ENCODE results near the gene BICRAL. TPM values are rescaled to one million over a fixed set of nuclear protein-coding genes. Genes with fewer than 3 reads are reported as not detected.
"Not testable (repeated sequence)": the region's sequence is repeated elsewhere in the genome, so short reads cannot be mapped to it uniquely, and the experiment has no call there.

BICRAL gene
- total and polyA plus RNA-seq, 2 donors = 12.3 to 16.2 TPM

- Histone ChIP-seq H3K36me3 (ENCODE audit: insufficient read depth) (no peaks in the 10 kb centered on the region), H3K27ac (ENCODE audit: low read depth) (no peak overlapping the region), H3K4me3 (ENCODE audit: low read depth, low read length) (no peak overlapping the region), H3K4me1 (ENCODE audit: insufficient read depth) (no peaks in the 10 kb centered on the region)
- DNase-seq (ENCODE audit: extremely low spot score) = no peak
- WGBS = 31% methylated on average over 5 of the region's 5 CpGs
These were observed 8.8 kb downstream of the BICRAL start for GRCh38 chr6:42790549-42791181.

- Histone ChIP-seq H3K4me1 (ENCODE audit: insufficient read depth) (no peaks in the 10 kb centered on the region), H3K27ac (ENCODE audit: low read depth) (no peak overlapping the region), H3K4me3 (ENCODE audit: low read depth, low read length) (no peak overlapping the region), H3K36me3 (ENCODE audit: insufficient read depth) (no peaks in the 10 kb centered on the region)
- no peak for DNase-seq (ENCODE audit: extremely low spot score)
- 88% methylated on average over 3 of the region's 3 CpGs for WGBS
These were observed 10.0 kb downstream of the BICRAL start for GRCh38 chr6:42791706-42792320.

- Histone ChIP-seq H3K27ac (ENCODE audit: low read depth) (no peak overlapping the region), H3K4me1 (ENCODE audit: insufficient read depth) (no peaks in the 10 kb centered on the region), H3K36me3 (ENCODE audit: insufficient read depth) (no peaks in the 10 kb centered on the region), H3K4me3 (ENCODE audit: low read depth, low read length) (no peak overlapping the region)
- DNase-seq (ENCODE audit: extremely low spot score) = no peak
- 96% methylated on average over 1 of the region's 1 CpG for WGBS
These were observed 13.8 kb downstream of the BICRAL start for GRCh38 chr6:42795651-42796050.

- 90% methylated on average over 4 of the region's 4 CpGs for WGBS
- DNase-seq (ENCODE audit: extremely low spot score) = no peak
- Histone ChIP-seq H3K27ac (ENCODE audit: low read depth) (no peak overlapping the region), H3K4me3 (ENCODE audit: low read depth, low read length) (no peak overlapping the region), H3K36me3 (ENCODE audit: insufficient read depth) (no peaks in the 10 kb centered on the region), H3K4me1 (ENCODE audit: insufficient read depth) (no peaks in the 10 kb centered on the region)
These were observed 14.3 kb downstream of the BICRAL start for GRCh38 chr6:42796171-42796570.

GRCh38 chr6:42797696-42798095 is 15.8 kb downstream of the BICRAL start:
- not testable (repeated sequence) for H3K4me1 ChIP-seq (ENCODE audit: insufficient read depth); H3K4me3 ChIP-seq (ENCODE audit: low read depth, low read length); H3K27ac ChIP-seq (ENCODE audit: low read depth); H3K36me3 ChIP-seq (ENCODE audit: insufficient read depth); DNase-seq (ENCODE audit: extremely low spot score)
- WGBS = 95% methylated on average over 3 of the region's 3 CpGs

- Histone ChIP-seq H3K4me1 (ENCODE audit: insufficient read depth) (peaks cover 1% of the 10 kb centered on the region), H3K4me3 (ENCODE audit: low read depth, low read length) (no peak overlapping the region), H3K27ac (ENCODE audit: low read depth) (no peak overlapping the region), H3K36me3 (ENCODE audit: insufficient read depth) (no peaks in the 10 kb centered on the region)
- no peak for DNase-seq (ENCODE audit: extremely low spot score)
- WGBS = 93% methylated on average over 7 of the region's 7 CpGs
These were observed 23.5 kb downstream of the BICRAL start for GRCh38 chr6:42805297-42805861.

GRCh38 chr6:42806359-42806758 is 24.5 kb downstream of the BICRAL start:
- not testable (repeated sequence) for H3K4me3 ChIP-seq (ENCODE audit: low read depth, low read length); H3K36me3 ChIP-seq (ENCODE audit: insufficient read depth); H3K4me1 ChIP-seq (ENCODE audit: insufficient read depth); DNase-seq (ENCODE audit: extremely low spot score); H3K27ac ChIP-seq (ENCODE audit: low read depth)
- WGBS = 98% methylated on average over 7 of the region's 7 CpGs

- peak overlapping the region; percentile 18 for H3K27ac ChIP-seq (ENCODE audit: low read depth)
- no peaks in the 10 kb centered on the region for H3K36me3 ChIP-seq (ENCODE audit: insufficient read depth)
- H3K4me3 ChIP-seq (ENCODE audit: low read depth, low read length) = no peak overlapping the region
- 74% methylated on average over 11 of the region's 11 CpGs for WGBS
- H3K4me1 ChIP-seq (ENCODE audit: insufficient read depth) = peaks cover 1% of the 10 kb centered on the region
- no peak for DNase-seq (ENCODE audit: extremely low spot score)
These were observed 26.9 kb downstream of the BICRAL start for GRCh38 chr6:42808492-42809483.

GRCh38 chr6:42813074-42813645 is 31.3 kb downstream of the BICRAL start:
- DNase-seq (ENCODE audit: extremely low spot score) = no peak
- WGBS = 88% methylated on average over 2 of the region's 2 CpGs
- Histone ChIP-seq H3K4me1 (ENCODE audit: insufficient read depth) (peaks cover 3% of the 10 kb centered on the region), H3K27ac (ENCODE audit: low read depth) (no peak overlapping the region), H3K4me3 (ENCODE audit: low read depth, low read length) (no peak overlapping the region), H3K36me3 (ENCODE audit: insufficient read depth) (no peaks in the 10 kb centered on the region)

GRCh38 chr6:42813906-42814444 is 32.1 kb downstream of the BICRAL start:
- no peaks in the 10 kb centered on the region for H3K36me3 ChIP-seq (ENCODE audit: insufficient read depth)
- H3K4me1 ChIP-seq (ENCODE audit: insufficient read depth) = peaks cover 1% of the 10 kb centered on the region
- DNase-seq (ENCODE audit: extremely low spot score) = no peak
- H3K27ac ChIP-seq (ENCODE audit: low read depth) = no peak overlapping the region
- H3K4me3 ChIP-seq (ENCODE audit: low read depth, low read length) = no peak overlapping the region
- 88% methylated on average over 5 of the region's 5 CpGs for WGBS

- not testable (repeated sequence) for H3K4me1 ChIP-seq (ENCODE audit: insufficient read depth); DNase-seq (ENCODE audit: extremely low spot score); H3K27ac ChIP-seq (ENCODE audit: low read depth); H3K4me3 ChIP-seq (ENCODE audit: low read depth, low read length); H3K36me3 ChIP-seq (ENCODE audit: insufficient read depth)
- WGBS = 94% methylated on average over 8 of the region's 8 CpGs
These were observed 33.9 kb downstream of the BICRAL start for GRCh38 chr6:42815726-42816125.

- Histone ChIP-seq H3K27ac (ENCODE audit: low read depth) (no peak overlapping the region), H3K4me1 (ENCODE audit: insufficient read depth) (peaks cover 1% of the 10 kb centered on the region), H3K4me3 (ENCODE audit: low read depth, low read length) (no peak overlapping the region), H3K36me3 (ENCODE audit: insufficient read depth) (no peaks in the 10 kb centered on the region)
- DNase-seq (ENCODE audit: extremely low spot score) = no peak
These were observed 36.1 kb downstream of the BICRAL start for GRCh38 chr6:42817907-42818306.

- DNase-seq (ENCODE audit: extremely low spot score) = no peak
- no peaks in the 10 kb centered on the region for H3K36me3 ChIP-seq (ENCODE audit: insufficient read depth)
- 83% methylated on average over 2 of the region's 2 CpGs for WGBS
- H3K4me1 ChIP-seq (ENCODE audit: insufficient read depth) = peaks cover 1% of the 10 kb centered on the region
- H3K27ac ChIP-seq (ENCODE audit: low read depth) = no peak overlapping the region
- no peak overlapping the region for H3K4me3 ChIP-seq (ENCODE audit: low read depth, low read length)
These were observed 36.6 kb downstream of the BICRAL start for GRCh38 chr6:42818416-42818815.
